Thymus (tissue), 11 donors: Measurements from ENCODE around the gene FUCA2. TPM values are rescaled to one million over a fixed set of nuclear protein-coding genes. Genes with fewer than 3 reads are reported as not detected.
"Not testable (repeated sequence)": the region's sequence is repeated elsewhere in the genome, so short reads cannot be mapped to it uniquely, and the experiment has no call there.

ENCODE experiments used
- DNase-seq, 9 donors: peaks; one replicate each; pipeline ENCODE4 v3.0.0-alpha.2; 2013; ENCODE audit warnings: low spot score in 9 of 9, low read depth in 6 of 9, missing footprints in 1 of 9
- H3K27ac ChIP-seq, 2 donors: one replicate each; pipeline ENCODE4 v1.5.1; 2013; ENCODE audit warnings: control low read depth in 1 of 2, low read depth in 1 of 2, low read length in 1 of 2, mild to moderate bottlenecking in 1 of 2, moderate library complexity in 1 of 2
- H3K27me3 ChIP-seq, 2 donors: one replicate each; pipeline ENCODE4 v1.5.1; 2013; ENCODE audit warnings: low read length in 1 of 2; ENCODE audit not compliant: control insufficient read depth in 2 of 2, insufficient read depth in 1 of 2
- H3K36me3 ChIP-seq, 2 donors: one replicate each; pipeline ENCODE4 v1.5.1; 2013; ENCODE audit warnings: low read length in 1 of 2, mild to moderate bottlenecking in 1 of 2, moderate library complexity in 1 of 2; ENCODE audit not compliant: control insufficient read depth in 2 of 2, insufficient read depth in 2 of 2
- H3K4me1 ChIP-seq, 2 donors: one replicate each; pipeline ENCODE4 v1.5.1; 2013; ENCODE audit warnings: low read length in 2 of 2; ENCODE audit not compliant: control insufficient read depth in 2 of 2, insufficient read depth in 2 of 2
- H3K4me3 ChIP-seq, 2 donors: one replicate each; pipeline ENCODE4 v1.5.1; 2013; ENCODE audit warnings: low read length in 2 of 2, control low read depth in 1 of 2, mild to moderate bottlenecking in 1 of 2
- H3K9me3 ChIP-seq, 2 donors: one replicate each; pipeline ENCODE4 v1.5.1; 2013; ENCODE audit warnings: low read length in 1 of 2, mild to moderate bottlenecking in 1 of 2; ENCODE audit not compliant: control insufficient read depth in 2 of 2, insufficient read depth in 1 of 2
- WGBS: extraction: QIAGEN DNeasy Blood & Tissue Kit; methylation state at CpG from one replicate; pipeline ENCODE4 v1.1.7; 2013; 5-methylcytosine and 5-hydroxymethylcytosine counted together
- polyA plus RNA-seq: library from polyadenylated mRNA; stranded (reverse); fragments of 200-250 nt; gene quantifications from one replicate; pipeline ENCODE4 v1.2.3, GENCODE V29; 2013
- total RNA-seq: library from RNA; stranded (reverse); fragments of 120-200 nt; gene quantifications from one replicate; pipeline ENCODE4 v1.2.4, GENCODE V29; 2013
- donor health status: healthy.

The FUCA2 gene
- total and polyA plus RNA-seq, 2 donors = 6.3 to 11.8 TPM

GRCh38 chr6:143490775-143491174, 20.7 kb downstream of the FUCA2 start:
- no peaks in the 10 kb centered on the region for H3K27me3 ChIP-seq
- no peak overlapping the region for H3K27ac ChIP-seq
- no peak overlapping the region for H3K4me3 ChIP-seq
- H3K9me3 ChIP-seq = no peaks in the 10 kb centered on the region
- WGBS = 98% methylated on average over 8 of the region's 8 CpGs
- no peak for DNase-seq
- no peaks in the 10 kb centered on the region for H3K4me1 ChIP-seq
- H3K36me3 ChIP-seq = no peaks in the 10 kb centered on the region

DNA sequence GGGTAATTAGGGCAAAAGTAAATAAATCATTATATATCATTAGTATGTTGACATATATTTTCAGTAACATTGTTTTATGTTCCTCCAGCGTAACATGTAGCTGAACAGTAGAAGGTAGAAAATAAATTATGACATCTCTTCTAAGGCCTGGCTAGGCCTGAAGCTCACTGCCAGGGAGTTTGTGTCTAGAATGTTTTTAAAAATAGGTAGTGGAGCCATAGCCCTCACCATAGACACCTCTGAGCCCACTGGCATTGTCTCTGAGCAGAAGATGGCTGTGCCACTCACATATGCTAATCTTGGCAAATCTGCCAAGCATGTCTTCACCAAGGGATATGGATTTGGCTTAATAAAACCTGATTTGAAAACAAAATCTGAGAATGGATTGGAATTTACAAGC, 21.3 kb downstream of the FUCA2 start:
- Histone ChIP-seq H3K27me3 (no peaks in the 10 kb centered on the region), H3K4me1 (no peaks in the 10 kb centered on the region), H3K4me3 (no peak overlapping the region), H3K9me3 (no peaks in the 10 kb centered on the region), H3K36me3 (no peaks in the 10 kb centered on the region), H3K27ac (no peak overlapping the region)
- 99% methylated on average over 1 of the region's 1 CpG for WGBS
- DNase-seq = no peak

- no peaks in the 10 kb centered on the region for H3K27me3 ChIP-seq
- no peaks in the 10 kb centered on the region for H3K4me1 ChIP-seq
- over 99% methylated on average over 3 of the region's 3 CpGs for WGBS
- no peak overlapping the region for H3K27ac ChIP-seq
- DNase-seq = no peak
- H3K9me3 ChIP-seq = no peaks in the 10 kb centered on the region
- no peaks in the 10 kb centered on the region for H3K36me3 ChIP-seq
- no peak overlapping the region for H3K4me3 ChIP-seq
These were observed 24.8 kb downstream of the FUCA2 start for GRCh38 chr6:143486752-143487151.

- DNase-seq = no peak
- Histone ChIP-seq H3K27me3 (no peaks in the 10 kb centered on the region), H3K4me1 (no peaks in the 10 kb centered on the region), H3K9me3 (no peaks in the 10 kb centered on the region), H3K27ac (no peak overlapping the region), H3K36me3 (no peaks in the 10 kb centered on the region), H3K4me3 (no peak overlapping the region)
- 94% methylated on average over 2 of the region's 2 CpGs for WGBS
These were observed 25.6 kb downstream of the FUCA2 start for GRCh38 chr6:143485967-143486366.

DNA sequence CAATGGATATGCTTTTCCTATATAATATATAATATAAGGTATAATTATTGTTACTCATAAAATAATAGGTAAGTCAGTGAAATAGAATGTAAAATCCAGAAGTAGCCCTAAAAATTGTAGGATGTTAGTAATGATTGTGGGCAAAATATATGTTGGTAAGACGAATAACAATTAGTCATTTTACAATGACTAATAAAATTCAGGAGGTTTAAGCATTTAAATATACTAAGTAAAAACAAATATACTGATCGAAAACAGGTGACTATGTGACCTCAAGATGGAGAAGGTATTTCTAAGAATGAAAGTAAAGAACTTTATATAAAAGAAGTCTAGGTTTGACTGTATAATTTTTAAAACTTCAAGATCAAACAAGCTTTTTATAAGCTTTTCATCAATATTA, 28.9 kb downstream of the FUCA2 start:
- no peak for DNase-seq
- Histone ChIP-seq H3K4me1 (no peaks in the 10 kb centered on the region), H3K4me3 (no peak overlapping the region), H3K27me3 (no peaks in the 10 kb centered on the region), H3K36me3 (peaks cover 0 to 3% of the 10 kb centered on the region in 2 donors), H3K9me3 (no peaks in the 10 kb centered on the region), H3K27ac (no peak overlapping the region)
- over 99% methylated on average over 2 of the region's 2 CpGs for WGBS

- H3K27ac ChIP-seq = no peak overlapping the region
- 97% methylated on average over 3 of the region's 3 CpGs for WGBS
- peaks cover 3 to 6% of the 10 kb centered on the region in 2 donors for H3K36me3 ChIP-seq
- no peak overlapping the region for H3K4me3 ChIP-seq
- H3K4me1 ChIP-seq = no peaks in the 10 kb centered on the region
- no peaks in the 10 kb centered on the region for H3K9me3 ChIP-seq
- no peaks in the 10 kb centered on the region for H3K27me3 ChIP-seq
- no peak for DNase-seq
These were observed 32.9 kb downstream of the FUCA2 start for GRCh38 chr6:143478479-143479062.

- 97% methylated on average over 1 of the region's 1 CpG for WGBS
- H3K9me3 ChIP-seq = no peaks in the 10 kb centered on the region
- H3K36me3 ChIP-seq = peaks cover 3 to 11% of the 10 kb centered on the region in 2 donors
- H3K4me3 ChIP-seq = no peak overlapping the region
- H3K4me1 ChIP-seq = no peaks in the 10 kb centered on the region
- DNase-seq = no peak
- H3K27ac ChIP-seq = no peak overlapping the region
- no peaks in the 10 kb centered on the region for H3K27me3 ChIP-seq
These were observed 35.0 kb downstream of the FUCA2 start for GRCh38 chr6:143476545-143476944.

- H3K9me3 ChIP-seq = no peaks in the 10 kb centered on the region
- no peak for DNase-seq
- H3K4me3 ChIP-seq = no peak overlapping the region
- H3K36me3 ChIP-seq = peaks cover 3 to 8% of the 10 kb centered on the region in 2 donors
- no peaks in the 10 kb centered on the region for H3K27me3 ChIP-seq
- H3K27ac ChIP-seq = no peak overlapping the region
- 100% methylated on average over 1 of the region's 1 CpG for WGBS
- no peaks in the 10 kb centered on the region for H3K4me1 ChIP-seq
These were observed 39.7 kb downstream of the FUCA2 start for GRCh38 chr6:143471822-143472221.

DNA sequence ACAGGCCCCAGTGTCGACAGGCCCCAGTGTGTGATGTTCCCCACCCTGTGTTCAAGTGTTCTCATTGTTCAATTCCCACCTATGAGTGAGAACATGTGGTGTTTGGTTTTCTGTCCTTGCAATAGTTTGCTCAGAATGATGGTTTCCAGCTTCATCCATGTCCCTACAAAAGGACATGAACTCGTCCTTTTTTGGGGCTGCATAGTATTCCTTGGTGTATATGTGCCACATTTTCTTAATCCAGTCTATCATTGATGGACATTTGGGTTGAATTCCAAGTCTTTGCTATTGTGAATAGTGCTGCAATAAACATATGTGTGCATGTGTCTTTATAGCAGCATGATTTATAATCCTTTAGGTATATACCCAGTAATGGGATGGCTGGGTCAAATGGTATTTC, 42.7 kb downstream of the FUCA2 start:
- H3K27me3 ChIP-seq, H3K4me1 ChIP-seq, H3K27ac ChIP-seq, DNase-seq, H3K36me3 ChIP-seq, H3K4me3 ChIP-seq, H3K9me3 ChIP-seq: not testable (repeated sequence)
- 98% methylated on average over 2 of the region's 2 CpGs for WGBS

GRCh38 chr6:143468026-143468425, 43.5 kb downstream of the FUCA2 start:
- H3K27ac ChIP-seq = no peak overlapping the region
- no peak for DNase-seq
- H3K36me3 ChIP-seq = peaks cover 0 to 5% of the 10 kb centered on the region in 2 donors
- no peaks in the 10 kb centered on the region for H3K9me3 ChIP-seq
- no peak overlapping the region for H3K4me3 ChIP-seq
- H3K27me3 ChIP-seq = no peaks in the 10 kb centered on the region
- H3K4me1 ChIP-seq = no peaks in the 10 kb centered on the region
